ENCODE data around the gene LGR4. TPM values are rescaled to one million over a fixed set of nuclear protein-coding genes. Genes with fewer than 3 reads are reported as not detected.

LGR4 gene
- total and polyA plus RNA-seq, 9 of the 15 experiments (the other 6 are each of a cell fraction or from before 2014, with no cell fraction given): 0.94 to 10.1 (median 5.8) TPM

DNA sequence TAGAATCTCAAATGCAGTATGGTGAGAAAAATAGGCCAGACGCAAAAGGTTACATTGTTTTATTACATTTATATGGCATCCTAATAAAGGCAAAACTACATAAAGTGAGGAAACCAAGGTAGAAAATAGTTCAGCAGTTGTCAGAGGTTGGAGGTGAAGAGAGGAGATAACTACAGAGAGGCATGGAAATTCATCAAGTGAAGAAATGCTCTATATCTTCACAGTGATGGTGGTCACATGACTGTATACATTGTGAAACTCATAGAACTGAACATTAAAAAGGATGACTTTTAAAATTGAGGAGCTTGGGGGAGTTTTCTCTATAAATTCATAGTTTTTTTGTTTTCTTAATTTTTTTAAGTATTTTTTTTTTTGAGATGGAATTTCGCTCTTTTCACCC, 14.4 kb downstream of the LGR4 start:
- WGBS (ENCODE audit: insufficient coverage, low coverage, missing lambda C conversion rate): 88% methylated on average over 2 of the region's 2 CpGs
- DNase-seq (ENCODE audit: extremely low read depth in 1 of 4, low spot score in 3 of 4) (no peak), ATAC-seq (no peak), FAIRE-seq (no peak)
- Histone ChIP-seq H3K9me1 (ENCODE audit: control insufficient read depth, insufficient read depth, low read length) (no peaks in the 10 kb centered on the region), H2AFZ (ENCODE audit: low read depth, low read length) (no peak overlapping the region), H3K27me3 (ENCODE audit: control insufficient read depth in 2 of 2, insufficient read depth in 2 of 2, low read length in 2 of 2) (no peaks in the 10 kb centered on the region), H3K9me3 (replicated peaks; ENCODE audit: control insufficient read depth, insufficient read depth, low read depth, low read length) (no peaks in the 10 kb centered on the region), H3K4me3 (no peak overlapping the region), H3K27ac (ENCODE audit: extremely low read depth, low read depth, low read length) (no peak overlapping the region), H3K36me3 (ENCODE audit: control insufficient read depth, insufficient read depth, low read length) (no peaks in the 10 kb centered on the region), H3K79me2 (ENCODE audit: control insufficient read depth, insufficient read depth, low read length) (peaks cover 5% of the 10 kb centered on the region; the same call in 1 of the 3 replicates), H4K20me1 (replicated peaks; ENCODE audit: control insufficient read depth, insufficient read depth, low read length) (no peaks in the 10 kb centered on the region), H3K4me2 (ENCODE audit: insufficient read depth, low read length) (no peak overlapping the region), H3K9ac (ENCODE audit: insufficient read depth in 1 of 2, low read depth in 2 of 2, low read length in 2 of 2) (no peak overlapping the region), H3K4me1 (replicated peaks in 1 of 2; ENCODE audit: control insufficient read depth in 2 of 2, insufficient read depth in 2 of 2, low read length in 2 of 2) (peaks cover 0 to 8% of the 10 kb centered on the region in 2 experiments; a peak in 2 of 5 replicates)
- POLR2A ChIA-PET: interaction anchor here (0.8 kb wide), 1 partner anchor 37 kb away, joined by 3 read pairs; no protein-coding TSS in a partner anchor
- CTCF ChIA-PET (ENCODE audit: low intra/inter-chr PET ratio): no interaction called here
- TF ChIP-seq CEBPB (tag; IDR thresholded peaks at IDR 0.05) (peak; percentile 55), POLR2H (tag; IDR thresholded peaks at IDR 0.05; ENCODE audit: low read depth) (no peak), TOE1 (IDR thresholded peaks at IDR 0.05; ENCODE audit: borderline replicate concordance) (0 out of 2 replicates have a peak, but pooled peaks have one; percentile 32), TOE1 (CRISPR knock-in tag; IDR thresholded peaks at IDR 0.05; ENCODE audit: borderline replicate concordance, low read depth) (no peak), RAD51 (IDR thresholded peaks at IDR 0.05; ENCODE audit: borderline replicate concordance, low read depth) (peak; percentile 24; the same call in 1 of the 2 replicates)
- TF ChIP-seq, protein P1, sequence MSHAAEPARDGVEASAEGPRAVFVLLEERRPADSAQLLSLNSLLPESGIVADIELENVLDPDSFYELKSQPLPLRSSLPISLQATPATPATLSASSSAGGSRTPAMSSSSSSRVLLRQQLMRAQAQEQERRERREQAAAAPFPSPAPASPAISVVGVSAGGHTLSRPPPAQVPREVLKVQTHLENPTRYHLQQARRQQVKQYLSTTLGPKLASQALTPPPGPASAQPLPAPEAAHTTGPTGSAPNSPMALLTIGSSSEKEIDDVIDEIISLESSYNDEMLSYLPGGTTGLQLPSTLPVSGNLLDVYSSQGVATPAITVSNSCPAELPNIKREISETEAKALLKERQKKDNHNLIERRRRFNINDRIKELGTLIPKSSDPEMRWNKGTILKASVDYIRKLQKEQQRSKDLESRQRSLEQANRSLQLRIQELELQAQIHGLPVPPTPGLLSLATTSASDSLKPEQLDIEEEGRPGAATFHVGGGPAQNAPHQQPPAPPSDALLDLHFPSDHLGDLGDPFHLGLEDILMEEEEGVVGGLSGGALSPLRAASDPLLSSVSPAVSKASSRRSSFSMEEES (CRISPR knock-in tag; IDR thresholded peaks at IDR 0.05): peak; percentile 90
- intact Hi-C loops (cut with micrococcal nuclease): no loop called here
- no TSS peak for BruUV-seq (replicated peaks)
- in situ Hi-C loops (cut with MboI): no loop called here
